K562 (cell line): ENCODE measurements around the gene LRRC19. TPM values are rescaled to one million over a fixed set of nuclear protein-coding genes. Genes with fewer than 3 reads are reported as not detected.
A peak's percentile ranks its signal among the peaks of the same experiment; 100 is the strongest.

Experiments used
- BHLHE40 ChIP-seq: IDR thresholded peaks from 2 replicates; pipeline ENCODE4 v1.6.1; 2011; ENCODE audit warnings: low read length, improper control_type of control experiment
- HNRNPH1 ChIP-seq: fragments of 200-400 bp; formaldehyde crosslinking; optimal IDR thresholded peaks from 2 replicates; pipeline ENCODE3; 2017; ENCODE audit warnings: low read depth, mild to moderate bottlenecking, low read length, moderate library complexity
- NR1H2 ChIP-seq: sonication (generic); formaldehyde crosslinking; IDR thresholded peaks from 2 replicates; pipeline ENCODE4 v1.4.0; 2020; ENCODE audit warnings: mild to moderate bottlenecking, missing genetic modification reagents
- RBM25 ChIP-seq: fragments of 200-400 bp; formaldehyde crosslinking; IDR thresholded peaks from 2 replicates; pipeline ENCODE4 v1.6.1; 2018; ENCODE audit warnings: low read length, low read depth, moderate library complexity; ENCODE audit not compliant: severe bottlenecking
- STAT5B ChIP-seq: fragments of 250-450 bp; sonication (Bioruptor Pico); IDR thresholded peaks from 2 replicates; pipeline ENCODE4 v1.8.0; 2021; ENCODE audit warnings: mild to moderate bottlenecking, inconsistent platforms
- TAF9B ChIP-seq: fragments of 450-650 bp; IDR thresholded peaks from 2 replicates; pipeline ENCODE4 v1.6.1; 2018; ENCODE audit warnings: mild to moderate bottlenecking; ENCODE audit not compliant: partially characterized antibody
- ZNF57 ChIP-seq: fragments of 450-650 bp; formaldehyde crosslinking; IDR thresholded peaks from 2 replicates; pipeline ENCODE4 v1.4.0; 2020; ENCODE audit warnings: mild to moderate bottlenecking, moderate library complexity
- ZNF644 ChIP-seq: fragments of 200-800 bp; sonication (Bioruptor generic); IDR thresholded peaks from 2 replicates; pipeline ENCODE4 v1.6.1; 2016; ENCODE audit warnings: low read depth, missing genetic modification characterization, missing compliant biosample characterization
- polyA plus RNA-seq, 8 experiments: library from polyadenylated mRNA; depleted of rRNA in 4 of 8; stranded (reverse) in 5 of 8; unstranded in 3 of 8; fragments of >200 nt; fragmentation: Nextera tagmentation in 2 of 8; fragmentation: Illumina TruSeq in 1 of 8; extraction: Ambion mirVana in 2 of 8; extraction: Trizol in 1 of 8; gene quantifications; 2 replicates each; pipeline versions ENCODE4 v1.2.1 to v1.2.3, GENCODE V29; 2011 to 2014; ENCODE audit warnings: inconsistent platforms in 1 of 8, missing spikeins in 1 of 8
- total RNA-seq, 7 experiments: library from RNA; depleted of rRNA in 6 of 7; stranded (reverse); fragments of >200 nt in 6 of 7; fragmentation: Illumina TruSeq in 2 of 7; extraction: Trizol in 2 of 7; gene quantifications; 2 replicates each; pipeline versions ENCODE4 v1.2.1 to v1.2.3, GENCODE V29; 2011 to 2021; ENCODE audit warnings: low replicate concordance in 1 of 7
- TF ChIP-seq, protein P1 (sequence below): sonication (generic); formaldehyde crosslinking; IDR thresholded peaks from 2 replicates; pipeline ENCODE4 v1.8.1; 2023; ENCODE audit warnings: mild to moderate bottlenecking, missing genetic modification reagents
- TF ChIP-seq, protein P2 (sequence below): fragments of 450-650 bp; formaldehyde crosslinking; IDR thresholded peaks from 2 replicates; pipeline ENCODE4 v1.4.0; 2020; ENCODE audit warnings: mild to moderate bottlenecking, moderate library complexity
- TF ChIP-seq, protein P3 (sequence below): fragments of 250-450 bp; sonication (Bioruptor Pico); IDR thresholded peaks from 2 replicates; pipeline ENCODE4 v1.4.0; 2020; ENCODE audit warnings: borderline replicate concordance

The LRRC19 gene
- total and polyA plus RNA-seq, 9 of the 15 experiments (the other 6 are each of a cell fraction or from before 2014, with no cell fraction given) = not detected

DNA sequence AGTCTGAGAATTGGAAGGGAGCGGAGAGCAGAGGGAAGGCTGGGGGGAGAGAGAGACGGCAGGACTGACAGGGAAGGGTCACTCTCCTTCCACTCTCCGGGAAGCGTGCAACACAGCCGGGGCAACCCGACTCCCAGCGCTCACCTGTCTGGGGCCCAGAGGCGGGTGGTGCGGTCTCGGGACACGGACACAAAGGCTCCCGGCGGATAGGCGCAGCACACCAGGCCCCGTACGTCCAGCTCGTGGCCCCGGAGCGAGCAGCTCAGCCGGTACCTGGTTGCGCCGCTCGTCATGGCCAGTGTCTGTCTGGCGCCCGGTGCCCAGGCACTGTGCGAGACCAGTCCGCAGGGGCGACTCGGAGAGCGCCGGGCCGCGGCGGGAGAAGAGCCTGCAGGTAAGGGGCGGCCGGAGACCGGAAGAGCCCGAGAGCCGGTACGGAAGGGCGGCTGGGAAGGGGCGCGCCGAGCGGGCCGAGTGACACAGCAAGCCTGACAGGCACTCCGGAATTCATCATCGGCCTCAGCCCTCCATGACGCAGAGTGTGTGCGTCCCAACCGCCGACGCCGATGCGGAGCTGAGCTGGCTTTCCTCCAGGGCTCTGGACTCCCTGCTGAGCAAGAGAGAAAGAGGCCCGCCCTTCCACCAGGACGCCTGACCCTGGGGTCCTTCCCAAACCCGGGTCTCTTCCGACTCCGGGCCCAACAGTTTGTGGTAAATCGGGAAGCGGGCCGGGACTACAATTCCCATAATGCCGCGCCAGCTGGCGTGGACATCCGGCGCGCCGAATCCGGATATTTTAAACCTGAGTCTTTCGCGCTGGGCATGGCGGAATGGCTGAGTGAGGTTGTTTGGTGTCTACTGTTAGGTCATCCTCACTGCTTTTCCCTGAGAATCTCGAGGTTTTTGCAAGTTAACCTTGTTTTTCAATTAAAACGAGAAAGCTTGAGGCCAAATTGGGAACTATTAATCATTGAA lies 58.4 kb downstream of the LRRC19 start, which contains the start of gene PLAA (continued):
- TF ChIP-seq BHLHE40 = no peak
- TF ChIP-seq TAF9B = peak; percentile 16
- no peak for TF ChIP-seq RBM25
- no peak for TF ChIP-seq NR1H2
- no peak for TF ChIP-seq HNRNPH1
- TF ChIP-seq, protein P1, sequence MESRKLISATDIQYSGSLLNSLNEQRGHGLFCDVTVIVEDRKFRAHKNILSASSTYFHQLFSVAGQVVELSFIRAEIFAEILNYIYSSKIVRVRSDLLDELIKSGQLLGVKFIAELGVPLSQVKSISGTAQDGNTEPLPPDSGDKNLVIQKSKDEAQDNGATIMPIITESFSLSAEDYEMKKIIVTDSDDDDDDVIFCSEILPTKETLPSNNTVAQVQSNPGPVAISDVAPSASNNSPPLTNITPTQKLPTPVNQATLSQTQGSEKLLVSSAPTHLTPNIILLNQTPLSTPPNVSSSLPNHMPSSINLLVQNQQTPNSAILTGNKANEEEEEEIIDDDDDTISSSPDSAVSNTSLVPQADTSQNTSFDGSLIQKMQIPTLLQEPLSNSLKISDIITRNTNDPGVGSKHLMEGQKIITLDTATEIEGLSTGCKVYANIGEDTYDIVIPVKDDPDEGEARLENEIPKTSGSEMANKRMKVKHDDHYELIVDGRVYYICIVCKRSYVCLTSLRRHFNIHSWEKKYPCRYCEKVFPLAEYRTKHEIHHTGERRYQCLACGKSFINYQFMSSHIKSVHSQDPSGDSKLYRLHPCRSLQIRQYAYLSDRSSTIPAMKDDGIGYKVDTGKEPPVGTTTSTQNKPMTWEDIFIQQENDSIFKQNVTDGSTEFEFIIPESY (CRISPR knock-in tag) = no peak
- TF ChIP-seq, protein P2, sequence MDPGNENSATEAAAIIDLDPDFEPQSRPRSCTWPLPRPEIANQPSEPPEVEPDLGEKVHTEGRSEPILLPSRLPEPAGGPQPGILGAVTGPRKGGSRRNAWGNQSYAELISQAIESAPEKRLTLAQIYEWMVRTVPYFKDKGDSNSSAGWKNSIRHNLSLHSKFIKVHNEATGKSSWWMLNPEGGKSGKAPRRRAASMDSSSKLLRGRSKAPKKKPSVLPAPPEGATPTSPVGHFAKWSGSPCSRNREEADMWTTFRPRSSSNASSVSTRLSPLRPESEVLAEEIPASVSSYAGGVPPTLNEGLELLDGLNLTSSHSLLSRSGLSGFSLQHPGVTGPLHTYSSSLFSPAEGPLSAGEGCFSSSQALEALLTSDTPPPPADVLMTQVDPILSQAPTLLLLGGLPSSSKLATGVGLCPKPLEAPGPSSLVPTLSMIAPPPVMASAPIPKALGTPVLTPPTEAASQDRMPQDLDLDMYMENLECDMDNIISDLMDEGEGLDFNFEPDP (CRISPR knock-in tag) = no peak
- TF ChIP-seq, protein P3, sequence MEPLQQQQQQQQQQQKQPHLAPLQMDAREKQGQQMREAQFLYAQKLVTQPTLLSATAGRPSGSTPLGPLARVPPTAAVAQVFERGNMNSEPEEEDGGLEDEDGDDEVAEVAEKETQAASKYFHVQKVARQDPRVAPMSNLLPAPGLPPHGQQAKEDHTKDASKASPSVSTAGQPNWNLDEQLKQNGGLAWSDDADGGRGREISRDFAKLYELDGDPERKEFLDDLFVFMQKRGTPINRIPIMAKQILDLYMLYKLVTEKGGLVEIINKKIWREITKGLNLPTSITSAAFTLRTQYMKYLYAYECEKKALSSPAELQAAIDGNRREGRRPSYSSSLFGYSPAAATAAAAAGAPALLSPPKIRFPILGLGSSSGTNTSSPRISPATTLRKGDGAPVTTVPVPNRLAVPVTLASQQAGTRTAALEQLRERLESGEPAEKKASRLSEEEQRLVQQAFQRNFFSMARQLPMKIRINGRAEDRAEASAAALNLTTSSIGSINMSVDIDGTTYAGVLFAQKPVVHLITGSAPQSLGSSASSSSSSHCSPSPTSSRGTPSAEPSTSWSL (CRISPR knock-in tag) = no peak
- TF ChIP-seq ZNF57 (CRISPR knock-in tag) = no peak
- TF ChIP-seq STAT5B = no peak
- 0 out of 2 replicates have a peak, but pooled peaks have one; percentile 43 for TF ChIP-seq ZNF644 (tag)
